NCI-H1930 (cell line): ENCODE results near the gene ANKRD23.

Source experiments
- DNase-seq, 2 experiments: peaks; one replicate each; lab custom pipeline; 2025; lab: John Stamatoyannopoulos, UW

The ANKRD23 gene

DNA sequence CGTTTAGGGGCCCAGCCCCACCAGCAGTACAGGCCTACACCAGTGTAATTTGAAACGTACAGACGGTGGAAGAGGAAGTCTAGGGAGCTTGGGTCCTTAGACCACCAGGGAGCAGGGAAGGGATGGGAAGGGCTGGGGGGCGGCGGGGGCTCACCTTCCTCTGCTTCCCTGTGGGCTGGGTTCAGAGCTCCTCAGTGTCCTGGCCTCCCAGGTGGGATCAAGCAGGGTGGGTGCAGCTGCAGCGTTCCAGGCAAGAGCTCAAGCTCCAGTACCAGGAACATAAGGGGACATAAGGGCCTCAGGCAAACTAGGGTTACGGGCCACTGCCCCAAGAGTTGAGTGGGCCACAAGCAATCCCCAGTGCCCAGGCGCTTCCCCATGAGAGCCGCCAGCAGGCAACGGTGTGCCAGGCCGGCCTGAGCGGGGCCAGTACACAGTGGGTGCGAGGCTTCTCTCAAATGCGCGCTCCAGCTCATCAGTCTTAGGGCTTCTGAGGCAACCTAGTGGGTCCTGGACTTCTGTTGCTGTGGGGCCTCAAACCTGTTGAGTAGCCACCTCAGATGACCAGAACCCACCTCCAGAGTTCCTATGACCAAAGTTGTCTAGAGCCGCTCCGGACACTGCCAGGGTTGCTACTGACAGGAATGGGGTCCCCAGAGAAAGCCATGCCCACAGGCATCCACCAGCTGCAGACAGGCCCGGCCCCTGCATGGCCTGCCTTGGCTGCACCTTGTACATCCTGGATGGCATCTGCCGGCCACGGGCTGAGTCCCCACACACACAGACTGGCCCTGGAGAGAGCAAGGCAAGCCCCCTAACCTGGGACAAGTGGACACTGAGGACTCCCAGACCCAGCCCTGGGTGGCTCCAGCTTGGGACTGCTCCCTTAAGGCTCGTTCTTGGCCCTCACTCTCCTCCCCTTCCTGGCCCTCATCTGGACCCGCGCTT is 5.2 kb downstream of the ANKRD23 start:
- DNase-seq, result no peak

DNA sequence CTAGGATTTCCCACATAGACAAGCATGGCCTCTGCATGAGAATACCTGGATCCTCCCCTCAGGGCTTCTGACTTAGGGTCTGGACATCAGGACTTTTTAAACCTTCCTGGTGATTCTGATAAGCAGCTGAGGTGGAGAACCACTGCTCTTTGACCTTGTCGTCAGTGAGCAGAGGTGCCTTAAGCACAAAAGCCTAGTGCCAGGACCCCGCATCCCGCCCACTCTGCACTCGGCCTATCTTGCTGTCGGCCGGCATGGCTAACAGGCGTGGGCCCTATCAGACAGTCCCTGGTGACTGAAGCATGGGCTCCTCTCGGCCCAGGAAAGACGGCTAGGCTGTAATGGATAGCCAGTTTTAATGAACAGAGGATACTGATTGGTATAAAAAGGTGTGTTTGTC is 6.2 kb downstream of the ANKRD23 start:
- DNase-seq, result no peak

DNA sequence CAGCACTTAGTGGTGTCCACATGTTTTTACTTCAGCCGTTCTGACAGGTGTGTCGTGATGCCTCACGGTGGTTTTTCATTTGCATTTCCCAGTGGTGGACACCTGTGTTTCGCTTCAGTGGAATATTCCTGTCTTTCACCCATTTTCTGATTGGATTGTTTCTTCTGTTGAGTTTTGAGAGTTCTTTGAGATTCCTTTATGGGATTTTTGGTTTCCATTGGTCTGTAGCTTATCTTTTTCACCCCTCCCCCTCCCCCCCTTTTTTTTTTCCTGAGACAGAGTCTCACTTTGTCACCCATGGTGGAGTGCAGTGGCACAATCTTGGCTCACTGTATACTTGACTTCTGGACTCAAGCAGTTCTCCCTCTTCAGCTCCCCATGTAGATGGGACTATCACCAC is 8.0 kb downstream of the ANKRD23 start:
- DNase-seq, result no peak

DNA sequence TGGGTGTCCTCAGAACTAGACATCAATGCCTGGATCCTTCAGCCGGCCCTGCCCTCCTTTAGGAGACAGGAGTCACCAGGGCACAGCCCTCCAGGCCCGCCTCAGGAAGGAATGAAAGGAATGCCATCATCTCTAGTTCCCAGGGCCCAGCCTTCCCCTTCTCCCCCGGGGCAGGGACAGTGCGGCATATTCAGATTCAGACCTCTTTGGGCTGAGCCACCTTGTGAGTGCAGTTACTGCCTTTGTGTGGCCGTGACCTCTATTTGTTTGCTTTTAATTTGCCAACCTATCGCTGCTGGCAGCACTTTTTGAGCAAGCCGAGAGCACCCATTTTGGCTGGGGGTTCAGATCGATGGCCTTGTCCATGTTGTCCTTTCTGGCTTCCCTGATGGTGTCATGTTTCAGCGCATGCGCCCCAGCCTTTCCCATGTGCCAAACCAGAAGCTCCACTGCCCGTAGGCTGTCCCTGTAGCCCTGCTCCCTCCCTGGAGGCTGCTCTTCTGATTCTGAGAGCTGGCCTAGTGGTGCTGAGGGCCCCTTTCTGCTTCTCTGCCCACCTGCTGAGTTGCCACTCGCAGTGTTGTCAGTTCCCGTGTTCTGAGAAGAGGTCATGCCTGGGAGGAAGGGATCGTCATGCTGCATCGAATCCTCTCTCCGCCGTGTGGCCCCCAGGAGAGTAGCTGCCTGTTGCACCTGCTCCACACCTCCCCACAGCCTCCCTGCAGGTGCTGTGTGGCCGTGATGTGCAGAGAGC is 10.9 kb downstream of the ANKRD23 start:
- DNase-seq, result peak in 1 of 2 experiments; percentile 7

DNA sequence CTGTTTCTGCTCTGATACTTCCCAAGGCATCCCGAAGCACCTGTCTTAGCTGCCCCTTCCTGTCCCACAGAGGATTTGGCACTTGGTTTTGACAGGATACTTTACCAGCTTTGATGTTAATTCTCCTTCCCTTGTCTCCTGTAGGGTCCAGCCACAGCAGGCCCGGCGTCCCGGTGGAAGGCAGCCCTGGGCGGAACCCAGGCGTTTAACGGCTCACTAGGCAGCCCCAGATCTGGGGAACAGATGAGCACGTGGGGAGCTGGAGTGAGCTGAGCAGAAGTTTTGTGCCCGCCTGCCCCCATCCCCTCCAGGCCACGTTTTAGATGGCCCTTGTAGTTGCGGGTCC is 11.4 kb downstream of the ANKRD23 start:
- no peak for DNase-seq

DNA sequence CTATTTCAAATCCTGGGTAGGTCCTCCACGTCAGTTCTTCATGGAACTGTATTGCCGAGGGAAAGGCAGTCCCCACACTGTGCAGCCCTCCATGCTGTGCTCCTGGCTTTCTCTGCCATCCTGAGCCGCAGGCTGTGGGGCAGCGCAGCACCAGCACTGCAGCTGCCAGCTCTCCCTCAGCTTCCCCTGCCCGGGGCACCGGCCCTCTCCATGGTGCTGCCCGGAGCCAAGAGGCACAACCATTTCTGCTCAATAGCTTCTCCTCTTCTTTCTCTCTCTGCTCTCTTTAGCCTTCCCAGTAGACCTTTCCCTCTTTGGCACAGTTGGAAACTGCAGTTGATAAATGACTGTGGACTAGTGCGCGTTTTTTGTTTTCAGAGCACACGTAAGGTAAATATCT is 12.1 kb downstream of the ANKRD23 start:
- no peak for DNase-seq

DNA sequence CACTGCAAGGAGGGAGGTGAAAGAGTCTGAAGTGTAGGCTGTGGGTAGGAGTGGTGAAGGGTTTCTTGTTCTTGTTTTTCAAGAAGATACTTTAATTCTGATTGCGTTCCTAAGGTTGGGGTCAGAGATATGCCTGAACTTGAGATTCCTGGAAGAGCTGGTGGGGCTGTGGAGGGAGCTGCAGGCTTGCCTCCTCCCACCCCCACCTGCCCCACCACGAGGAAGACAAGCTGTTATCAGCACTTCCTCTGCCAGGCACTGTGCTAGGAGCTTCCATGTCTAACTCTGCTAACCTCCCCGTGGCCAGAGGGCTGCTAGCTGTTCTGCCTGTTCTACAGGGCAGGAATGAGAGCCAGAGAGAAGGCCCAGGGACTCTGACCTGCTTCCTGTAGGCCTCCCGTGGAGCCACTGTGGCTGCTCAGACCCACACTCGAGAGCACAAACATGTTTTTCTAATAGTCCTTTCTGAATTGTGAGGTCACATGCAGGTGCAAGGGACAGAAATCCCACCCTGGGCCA is 13.7 kb downstream of the ANKRD23 start:
- no peak for DNase-seq

DNA sequence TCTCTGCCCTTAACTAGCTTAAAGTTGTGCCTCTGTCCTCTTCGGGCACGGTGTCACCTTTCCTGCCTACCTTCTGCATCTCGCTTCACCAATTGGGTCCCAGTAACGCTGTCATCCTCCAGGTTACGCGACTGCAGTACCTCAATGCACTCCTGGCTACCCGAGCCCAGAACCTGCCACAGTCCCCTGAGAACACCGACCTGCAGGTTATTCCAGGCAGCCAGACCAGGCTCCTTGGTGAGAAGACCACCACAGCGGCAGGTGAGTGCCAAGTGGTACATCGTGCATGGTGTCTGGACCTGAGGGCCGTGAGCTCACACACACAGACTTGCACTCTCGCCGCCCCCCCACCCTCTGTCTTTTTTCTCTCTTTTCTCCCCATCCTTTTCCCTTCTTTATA is 14.9 kb downstream of the ANKRD23 start:
- no peak for DNase-seq

DNA sequence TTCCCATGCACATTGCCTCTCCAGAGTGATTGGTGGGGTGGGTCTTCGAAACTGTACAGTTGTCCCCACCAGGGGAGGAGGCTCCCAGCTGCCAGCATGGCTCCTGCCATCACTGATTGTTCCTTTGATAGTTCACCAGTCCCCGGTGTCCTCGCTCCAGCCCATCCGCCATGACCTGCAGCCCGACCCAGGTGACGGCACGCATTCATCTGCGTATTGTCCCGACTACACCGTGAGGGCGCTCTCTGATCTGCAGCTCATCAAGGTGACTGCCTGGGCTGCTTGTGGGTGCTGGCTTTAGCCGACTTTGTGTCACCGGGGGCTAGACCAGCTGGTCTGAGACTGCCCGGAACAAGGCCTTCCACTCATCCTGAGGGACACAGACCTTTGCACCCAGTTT is 15.4 kb downstream of the ANKRD23 start:
- no peak for DNase-seq

DNA sequence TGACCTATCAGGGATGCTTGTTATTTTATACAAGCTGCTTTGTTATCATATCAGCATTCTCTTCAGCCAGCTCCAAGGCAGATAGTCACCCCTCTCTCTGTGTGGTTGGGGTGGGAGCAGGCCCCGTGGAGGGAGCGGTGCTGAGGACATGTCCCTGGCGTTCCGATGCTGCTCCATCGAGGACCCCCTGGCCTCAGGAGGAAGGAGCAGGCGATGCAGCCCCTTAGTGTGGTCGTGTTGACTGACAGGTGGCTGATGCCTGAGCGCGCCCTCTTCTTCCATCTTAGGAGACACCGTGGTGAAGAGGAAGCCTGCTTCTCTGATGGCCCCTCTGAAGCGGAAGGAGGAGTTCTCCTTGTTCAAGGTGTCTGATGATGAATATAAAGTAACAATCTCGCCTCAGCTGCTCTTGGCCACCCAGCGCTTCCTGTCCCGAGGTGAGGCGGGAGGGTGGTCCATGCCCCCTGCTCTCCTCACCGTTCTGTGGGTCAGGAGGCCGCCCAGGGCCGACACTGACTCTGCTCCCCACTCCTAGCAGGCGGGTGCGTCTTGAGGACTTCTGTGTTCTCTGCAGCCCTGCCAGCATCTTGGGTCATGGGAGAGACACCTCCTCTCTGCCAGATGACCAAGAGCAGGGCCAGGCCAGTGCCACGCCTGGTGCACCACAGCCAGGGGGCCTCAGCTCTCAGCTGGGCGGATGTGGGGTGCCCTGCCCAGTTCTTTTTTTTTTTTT is 17.1 kb downstream of the ANKRD23 start:
- DNase-seq, result no peak

DNA sequence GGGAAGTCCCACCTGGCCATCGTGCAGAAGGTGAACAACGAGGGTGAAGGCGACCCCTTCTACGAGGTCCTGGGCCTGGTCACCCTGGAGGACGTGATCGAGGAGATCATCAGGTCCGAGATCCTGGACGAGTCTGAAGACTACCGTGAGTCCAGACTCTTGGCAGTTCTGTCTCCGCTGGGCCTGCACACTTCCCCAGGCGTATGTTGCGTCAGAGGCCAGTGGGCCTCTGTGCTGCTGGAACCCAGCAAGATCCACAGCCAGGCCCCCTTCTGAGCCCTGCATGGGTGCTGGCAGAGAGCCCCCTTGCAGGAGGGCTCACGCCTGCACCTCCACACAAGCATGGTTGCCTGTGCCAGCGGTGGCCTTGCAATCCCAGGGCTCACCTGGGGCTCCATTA is 18.8 kb downstream of the ANKRD23 start:
- DNase-seq, result no peak

DNA sequence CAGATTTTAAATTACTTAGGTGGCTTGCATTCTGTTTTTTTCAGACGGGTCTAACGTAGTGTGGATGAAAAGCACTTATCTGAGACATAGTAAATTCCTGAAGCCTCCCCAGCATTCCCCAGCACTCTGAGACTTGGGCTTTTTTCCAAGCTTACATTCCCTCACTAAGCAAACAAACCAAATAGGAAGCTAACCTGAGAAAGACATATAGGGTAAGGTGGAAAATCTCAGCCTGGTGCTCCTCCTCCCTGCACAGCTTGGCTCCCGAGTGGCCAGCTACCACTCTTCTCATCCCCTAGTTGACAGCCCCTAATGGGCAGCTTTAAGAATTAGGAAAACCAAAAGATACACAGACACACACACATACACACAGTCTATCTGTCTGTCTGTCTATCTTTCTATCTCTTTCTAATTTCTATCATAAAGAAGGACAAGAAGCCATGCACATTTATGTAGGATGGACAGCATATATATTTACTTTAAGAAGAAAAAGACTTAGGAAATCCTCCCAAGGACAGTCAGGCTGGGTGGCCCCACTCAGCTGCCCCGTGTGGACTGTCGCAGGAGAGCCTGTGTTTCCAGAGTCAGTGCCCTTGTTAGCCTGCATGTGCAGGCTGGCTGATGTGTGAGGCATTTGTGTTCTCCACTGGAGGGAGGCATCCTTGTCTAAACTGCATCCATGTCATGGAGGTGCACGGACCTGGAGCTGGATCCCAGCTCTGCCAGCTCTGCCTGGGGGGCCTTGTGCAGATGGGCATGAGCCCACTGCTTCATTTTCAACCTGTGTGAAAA is 19.5 kb downstream of the ANKRD23 start:
- DNase-seq, result no peak

DNA sequence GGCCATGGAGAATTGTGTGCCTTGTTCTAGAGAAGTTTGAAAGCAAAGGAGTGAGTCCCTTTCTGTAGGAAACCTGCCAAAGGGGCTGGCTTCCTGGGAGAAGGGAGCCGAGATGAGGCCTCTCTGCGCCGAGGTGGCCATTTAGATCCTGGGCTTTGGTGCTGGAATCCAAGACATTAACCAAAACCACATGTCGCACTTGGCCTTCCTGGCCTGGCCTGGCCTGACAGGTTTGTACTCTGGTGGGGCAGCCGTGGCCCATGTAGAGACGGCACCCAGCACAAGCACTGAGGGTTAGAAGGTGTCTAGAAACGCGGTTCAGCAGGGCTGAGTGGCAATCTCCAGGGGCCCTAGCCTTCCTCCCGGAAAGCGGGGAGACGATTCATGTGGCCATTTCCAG is 20.6 kb downstream of the ANKRD23 start:
- DNase-seq, result no peak

DNA sequence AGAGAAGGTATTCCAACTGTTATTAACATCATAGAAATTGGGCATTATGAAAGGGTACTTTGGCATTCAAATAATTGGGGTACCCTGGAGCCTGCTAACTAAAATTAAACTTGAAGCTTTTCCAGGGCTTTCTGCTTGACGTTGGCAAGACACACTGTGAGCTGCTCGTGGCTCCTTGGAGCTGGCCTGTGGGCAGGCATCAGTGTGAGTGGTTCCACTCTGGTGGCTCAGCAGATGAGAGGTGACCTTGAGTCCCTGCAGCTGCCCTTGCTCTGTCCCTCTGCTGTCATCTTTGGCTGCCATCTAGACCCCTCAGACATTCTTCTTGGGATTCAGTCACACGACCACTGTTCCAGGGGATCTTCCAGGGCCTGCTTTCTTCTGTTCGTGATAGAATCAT is 21.0 kb downstream of the ANKRD23 start:
- DNase-seq, result no peak

DNA sequence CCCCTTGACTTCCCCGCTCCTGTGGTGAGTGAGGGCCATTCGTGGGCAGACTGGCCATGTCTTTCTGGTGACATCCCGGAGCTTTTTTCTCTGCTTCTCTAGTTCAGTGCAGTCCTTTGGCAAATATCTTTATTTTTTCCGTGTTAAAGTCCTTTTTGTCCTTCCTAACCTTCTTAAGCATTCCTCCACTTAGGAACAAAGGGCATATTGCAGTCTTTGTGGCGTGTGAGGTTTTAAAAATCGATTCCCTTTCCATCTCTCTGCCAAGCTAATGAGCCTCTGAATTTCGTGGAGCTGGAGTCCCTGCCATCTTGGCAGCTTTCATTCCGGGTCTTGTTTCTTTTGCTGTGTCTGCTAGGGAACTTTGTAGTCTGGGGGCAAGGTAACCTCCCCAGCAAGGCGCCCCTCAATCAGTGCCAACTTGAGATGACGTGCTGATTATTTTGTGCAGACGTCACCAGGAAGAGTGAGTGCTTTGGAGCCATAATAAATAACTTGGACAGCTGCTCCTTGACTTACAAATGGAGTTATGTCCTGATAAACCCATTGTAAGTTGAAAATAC is 22.6 kb downstream of the ANKRD23 start:
- DNase-seq, result no peak

DNA sequence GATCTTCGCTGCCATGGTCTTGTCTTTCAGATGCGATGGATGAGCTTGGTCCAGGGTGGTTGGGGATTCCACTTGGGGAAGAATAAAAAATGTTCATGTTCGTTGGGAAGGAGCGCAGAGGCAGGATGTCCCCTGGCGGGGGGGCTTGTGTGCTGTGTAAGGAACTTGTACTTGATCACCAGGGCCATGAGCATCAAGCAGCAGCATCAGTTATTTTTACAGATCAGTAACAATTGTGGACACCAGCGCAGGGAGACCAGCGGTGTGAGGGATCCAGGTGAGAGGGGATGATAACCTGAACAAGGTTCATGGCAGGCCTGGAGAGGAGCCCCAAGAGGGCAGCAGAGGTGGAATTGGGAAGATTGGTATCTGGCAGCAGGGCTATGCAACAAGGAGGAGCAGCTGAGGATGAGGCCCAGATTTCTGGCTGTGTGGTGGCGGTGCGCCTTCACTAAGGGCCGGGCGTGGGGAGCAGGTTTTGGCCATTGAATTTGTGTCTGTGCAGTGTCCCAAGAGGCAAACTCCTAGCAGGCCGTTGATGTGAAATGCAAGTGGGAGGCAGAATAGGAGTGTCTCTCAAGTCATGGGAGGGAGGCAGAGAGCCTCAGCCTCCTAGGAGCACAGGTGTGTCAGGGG is 23.8 kb downstream of the ANKRD23 start:
- DNase-seq, result no peak

DNA sequence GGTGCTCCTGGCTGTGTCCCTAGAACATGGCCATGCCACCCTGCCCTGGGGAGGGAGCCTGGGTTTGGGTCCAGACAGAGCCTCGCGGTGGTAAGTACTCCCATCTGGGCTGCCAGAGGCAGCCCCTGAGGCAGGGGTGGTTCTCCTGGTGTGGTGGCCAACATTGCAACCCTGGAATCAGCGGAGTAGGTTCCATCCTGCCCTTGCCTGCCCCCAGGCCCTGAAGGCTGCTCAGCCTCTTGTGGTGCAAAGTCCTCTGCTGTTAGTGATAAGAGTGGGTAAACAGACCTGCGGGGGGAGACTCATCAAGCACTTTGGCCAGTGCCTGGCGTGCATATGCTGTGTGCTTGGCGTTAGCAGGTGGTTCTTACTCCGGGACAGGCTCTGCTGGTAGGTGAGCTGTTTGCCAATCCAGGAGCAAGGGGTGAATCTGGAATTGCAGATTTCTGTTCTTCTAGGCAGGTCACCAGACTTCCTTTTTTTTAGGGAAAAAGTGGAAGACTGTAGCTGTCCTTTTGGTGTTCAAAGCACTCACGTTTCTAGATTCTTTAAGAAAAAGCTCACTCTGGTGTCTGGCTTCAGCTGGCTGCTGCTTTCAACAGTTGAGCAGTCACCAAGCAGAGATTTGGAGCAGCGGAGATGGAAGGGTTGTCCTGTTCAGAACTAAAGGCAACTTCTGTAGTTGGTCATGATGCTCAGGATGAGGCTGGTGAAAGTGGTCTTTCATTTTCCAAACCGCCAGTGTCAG is 24.5 kb downstream of the ANKRD23 start:
- DNase-seq, result no peak

DNA sequence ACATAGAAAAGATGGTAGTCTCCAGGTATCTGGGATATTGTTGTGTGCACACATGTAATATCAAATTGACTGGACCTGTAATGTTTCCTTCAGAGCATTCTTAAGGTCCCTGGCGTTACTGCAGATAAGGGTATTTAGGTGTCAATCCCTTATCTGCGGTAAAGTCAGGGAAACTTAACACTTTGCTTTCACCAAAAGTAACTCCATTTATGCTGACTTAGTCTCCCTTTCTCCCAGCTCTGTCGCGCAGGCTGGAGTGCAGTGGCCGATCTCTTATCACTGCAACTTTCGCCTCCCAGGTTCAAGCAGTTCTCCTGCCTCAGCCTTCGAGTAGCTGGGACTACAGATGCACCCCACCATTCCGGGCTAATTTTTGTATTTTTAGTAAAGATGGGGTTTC is 25.9 kb downstream of the ANKRD23 start:
- DNase-seq, result no peak

DNA sequence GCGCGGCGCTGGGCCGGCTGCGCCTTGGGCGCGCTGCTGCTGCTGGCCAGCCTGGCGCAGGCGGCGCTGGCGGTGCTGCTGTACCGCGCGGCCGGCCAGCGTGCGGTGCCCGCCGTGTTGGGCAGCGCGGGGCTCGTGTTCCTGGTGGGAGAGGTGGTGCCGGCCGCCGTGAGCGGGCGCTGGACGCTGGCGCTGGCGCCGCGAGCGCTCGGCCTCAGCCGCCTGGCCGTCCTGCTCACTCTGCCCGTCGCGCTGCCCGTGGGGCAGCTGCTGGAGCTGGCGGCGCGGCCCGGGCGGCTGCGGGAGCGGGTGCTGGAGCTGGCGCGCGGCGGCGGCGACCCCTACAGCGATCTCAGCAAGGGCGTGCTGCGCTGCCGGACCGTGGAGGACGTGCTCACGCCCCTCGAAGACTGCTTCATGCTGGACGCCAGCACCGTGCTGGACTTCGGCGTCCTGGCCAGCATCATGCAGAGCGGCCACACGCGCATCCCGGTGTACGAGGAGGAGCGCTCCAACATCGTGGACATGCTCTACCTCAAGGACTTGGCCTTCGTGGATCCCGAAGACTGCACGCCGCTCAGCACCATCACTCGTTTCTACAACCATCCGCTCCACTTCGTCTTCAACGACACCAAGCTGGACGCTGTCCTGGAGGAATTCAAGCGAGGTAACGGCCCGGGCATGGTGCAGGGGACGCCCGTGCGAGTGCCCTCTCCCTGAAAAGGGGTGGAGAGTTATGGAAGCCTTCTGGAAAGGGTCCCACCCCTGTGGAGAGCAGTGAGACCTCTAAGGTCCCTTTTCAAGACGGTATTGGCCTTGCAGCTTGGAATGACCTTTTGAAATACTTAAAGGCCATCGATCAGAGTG is 26.8 kb downstream of the ANKRD23 start:
- no peak for DNase-seq
